A549 (cell line): ENCODE results near the gene CYP2A6.
A peak's percentile ranks its signal among the peaks of the same experiment; 100 is the strongest.
"Not testable (repeated sequence)": the region's sequence is repeated elsewhere in the genome, so short reads cannot be mapped to it uniquely, and the experiment has no call there.

Experiments
- HOXB13 ChIP-seq: fragments of 250-450 bp; sonication (Bioruptor Pico); IDR thresholded peaks from 2 replicates; pipeline ENCODE4 v1.5.0; 2020; ENCODE audit warnings: low read depth, mild to moderate bottlenecking, moderate library complexity
- KDM1A ChIP-seq: fragments of 200-600 bp; sonication (generic); IDR thresholded peaks from 2 replicates; pipeline ENCODE4 v1.6.1; 2016; ENCODE audit warnings: low read depth, mild to moderate bottlenecking
- KDM5A ChIP-seq: fragments of 200-600 bp; sonication (generic); IDR thresholded peaks from 2 replicates; pipeline ENCODE4 v1.6.1; 2016; ENCODE audit warnings: antibody characterized with exemption, mild to moderate bottlenecking
- NR3C1 ChIP-seq: fragments of >200 bp; sonication (Bioruptor Twin); formaldehyde crosslinking; IDR thresholded peaks from 3 replicates; pipeline ENCODE4 v1.6.1; 2017
- POLR2A ChIP-seq: IDR thresholded peaks from 2 replicates; pipeline ENCODE4 v1.6.1; 2012; ENCODE audit warnings: mild to moderate bottlenecking, low read length
- RCOR1 ChIP-seq: fragments of 150-350 bp; IDR thresholded peaks from 2 replicates; pipeline ENCODE4 v1.6.1; 2014; ENCODE audit warnings: antibody characterized with exemption, low read length, low read depth
- SMC3 ChIP-seq: fragments of >200 bp; sonication (Bioruptor Twin); formaldehyde crosslinking; IDR thresholded peaks from 3 replicates; pipeline ENCODE4 v1.6.1; 2018; ENCODE audit warnings: inconsistent platforms
- ZSCAN20 ChIP-seq: fragments of 250-450 bp; sonication (Bioruptor Pico); IDR thresholded peaks from 2 replicates; pipeline ENCODE4 v1.8.0; 2022; ENCODE audit warnings: mild to moderate bottlenecking, moderate library complexity
- TF ChIP-seq, protein P1 (sequence below): fragments of >200 bp; sonication (Bioruptor Twin); formaldehyde crosslinking; IDR thresholded peaks from 3 replicates; pipeline ENCODE4 v1.5.1; 2016
- TF ChIP-seq, protein P2 (sequence below): fragments of 200-600 bp; sonication (generic); IDR thresholded peaks from 2 replicates; pipeline ENCODE4 v1.6.1; 2016; ENCODE audit warnings: antibody characterized with exemption, mild to moderate bottlenecking, moderate library complexity
- TF ChIP-seq, protein P3 (sequence below): IDR thresholded peaks from 2 replicates; pipeline ENCODE4 v1.6.1; 2012
- TF ChIP-seq, protein P4 (sequence below): fragments of >200 bp; sonication (Bioruptor Twin); formaldehyde crosslinking; IDR thresholded peaks from 3 replicates; pipeline ENCODE4 v1.6.1; 2016
- TF ChIP-seq, protein P5 (sequence below): fragments of 450-650 bp; IDR thresholded peaks from 2 replicates; pipeline ENCODE4 v1.6.1; 2014; ENCODE audit warnings: antibody characterized with exemption

DNA sequence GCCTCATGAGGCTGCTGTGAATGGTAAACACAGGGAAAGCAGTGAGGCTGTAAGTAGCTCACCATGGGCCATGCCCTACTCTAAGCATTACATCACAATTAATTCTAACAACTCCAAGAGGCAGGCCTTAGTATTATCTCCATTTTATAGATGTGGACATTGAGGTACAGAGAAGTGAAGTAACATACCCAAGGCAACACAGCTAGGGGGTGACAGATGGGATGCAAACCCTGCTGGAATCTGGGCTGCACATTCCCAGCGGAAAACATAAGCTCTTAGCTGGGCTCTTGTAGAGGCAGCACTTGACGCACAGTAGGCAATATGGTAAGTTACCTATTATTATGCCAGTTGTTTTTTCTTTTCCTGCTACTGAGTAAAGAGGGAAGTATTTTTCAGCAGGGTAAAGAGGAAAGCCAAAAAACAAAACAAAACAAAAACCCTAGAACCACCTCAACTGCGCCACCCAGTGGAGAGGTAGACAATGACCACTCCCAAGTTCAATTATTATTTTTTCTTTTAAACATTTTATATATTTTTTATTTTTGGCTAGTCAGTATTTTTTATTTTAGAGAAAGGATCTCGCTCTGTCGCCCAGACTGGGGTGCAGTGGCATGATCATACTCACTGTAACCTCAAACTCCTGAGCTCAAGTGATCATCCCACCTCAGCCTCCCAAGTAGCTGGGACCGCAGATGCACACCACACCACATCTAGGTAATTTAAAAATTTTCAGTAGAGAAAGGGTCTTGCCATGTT, 30.6 kb downstream of the CYP2A6 start:
- TF ChIP-seq, protein P1, sequence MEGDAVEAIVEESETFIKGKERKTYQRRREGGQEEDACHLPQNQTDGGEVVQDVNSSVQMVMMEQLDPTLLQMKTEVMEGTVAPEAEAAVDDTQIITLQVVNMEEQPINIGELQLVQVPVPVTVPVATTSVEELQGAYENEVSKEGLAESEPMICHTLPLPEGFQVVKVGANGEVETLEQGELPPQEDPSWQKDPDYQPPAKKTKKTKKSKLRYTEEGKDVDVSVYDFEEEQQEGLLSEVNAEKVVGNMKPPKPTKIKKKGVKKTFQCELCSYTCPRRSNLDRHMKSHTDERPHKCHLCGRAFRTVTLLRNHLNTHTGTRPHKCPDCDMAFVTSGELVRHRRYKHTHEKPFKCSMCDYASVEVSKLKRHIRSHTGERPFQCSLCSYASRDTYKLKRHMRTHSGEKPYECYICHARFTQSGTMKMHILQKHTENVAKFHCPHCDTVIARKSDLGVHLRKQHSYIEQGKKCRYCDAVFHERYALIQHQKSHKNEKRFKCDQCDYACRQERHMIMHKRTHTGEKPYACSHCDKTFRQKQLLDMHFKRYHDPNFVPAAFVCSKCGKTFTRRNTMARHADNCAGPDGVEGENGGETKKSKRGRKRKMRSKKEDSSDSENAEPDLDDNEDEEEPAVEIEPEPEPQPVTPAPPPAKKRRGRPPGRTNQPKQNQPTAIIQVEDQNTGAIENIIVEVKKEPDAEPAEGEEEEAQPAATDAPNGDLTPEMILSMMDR, result peak; percentile 95
- not testable (repeated sequence) for TF ChIP-seq POLR2A, RCOR1, ZSCAN20, NR3C1, KDM1A, KDM5A, HOXB13
- TF ChIP-seq, protein P2, sequence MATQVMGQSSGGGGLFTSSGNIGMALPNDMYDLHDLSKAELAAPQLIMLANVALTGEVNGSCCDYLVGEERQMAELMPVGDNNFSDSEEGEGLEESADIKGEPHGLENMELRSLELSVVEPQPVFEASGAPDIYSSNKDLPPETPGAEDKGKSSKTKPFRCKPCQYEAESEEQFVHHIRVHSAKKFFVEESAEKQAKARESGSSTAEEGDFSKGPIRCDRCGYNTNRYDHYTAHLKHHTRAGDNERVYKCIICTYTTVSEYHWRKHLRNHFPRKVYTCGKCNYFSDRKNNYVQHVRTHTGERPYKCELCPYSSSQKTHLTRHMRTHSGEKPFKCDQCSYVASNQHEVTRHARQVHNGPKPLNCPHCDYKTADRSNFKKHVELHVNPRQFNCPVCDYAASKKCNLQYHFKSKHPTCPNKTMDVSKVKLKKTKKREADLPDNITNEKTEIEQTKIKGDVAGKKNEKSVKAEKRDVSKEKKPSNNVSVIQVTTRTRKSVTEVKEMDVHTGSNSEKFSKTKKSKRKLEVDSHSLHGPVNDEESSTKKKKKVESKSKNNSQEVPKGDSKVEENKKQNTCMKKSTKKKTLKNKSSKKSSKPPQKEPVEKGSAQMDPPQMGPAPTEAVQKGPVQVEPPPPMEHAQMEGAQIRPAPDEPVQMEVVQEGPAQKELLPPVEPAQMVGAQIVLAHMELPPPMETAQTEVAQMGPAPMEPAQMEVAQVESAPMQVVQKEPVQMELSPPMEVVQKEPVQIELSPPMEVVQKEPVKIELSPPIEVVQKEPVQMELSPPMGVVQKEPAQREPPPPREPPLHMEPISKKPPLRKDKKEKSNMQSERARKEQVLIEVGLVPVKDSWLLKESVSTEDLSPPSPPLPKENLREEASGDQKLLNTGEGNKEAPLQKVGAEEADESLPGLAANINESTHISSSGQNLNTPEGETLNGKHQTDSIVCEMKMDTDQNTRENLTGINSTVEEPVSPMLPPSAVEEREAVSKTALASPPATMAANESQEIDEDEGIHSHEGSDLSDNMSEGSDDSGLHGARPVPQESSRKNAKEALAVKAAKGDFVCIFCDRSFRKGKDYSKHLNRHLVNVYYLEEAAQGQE, result not testable (repeated sequence)
- TF ChIP-seq, protein P3, sequence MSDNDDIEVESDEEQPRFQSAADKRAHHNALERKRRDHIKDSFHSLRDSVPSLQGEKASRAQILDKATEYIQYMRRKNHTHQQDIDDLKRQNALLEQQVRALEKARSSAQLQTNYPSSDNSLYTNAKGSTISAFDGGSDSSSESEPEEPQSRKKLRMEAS, result not testable (repeated sequence)
- peak; percentile 86 for TF ChIP-seq SMC3
- TF ChIP-seq, protein P4, sequence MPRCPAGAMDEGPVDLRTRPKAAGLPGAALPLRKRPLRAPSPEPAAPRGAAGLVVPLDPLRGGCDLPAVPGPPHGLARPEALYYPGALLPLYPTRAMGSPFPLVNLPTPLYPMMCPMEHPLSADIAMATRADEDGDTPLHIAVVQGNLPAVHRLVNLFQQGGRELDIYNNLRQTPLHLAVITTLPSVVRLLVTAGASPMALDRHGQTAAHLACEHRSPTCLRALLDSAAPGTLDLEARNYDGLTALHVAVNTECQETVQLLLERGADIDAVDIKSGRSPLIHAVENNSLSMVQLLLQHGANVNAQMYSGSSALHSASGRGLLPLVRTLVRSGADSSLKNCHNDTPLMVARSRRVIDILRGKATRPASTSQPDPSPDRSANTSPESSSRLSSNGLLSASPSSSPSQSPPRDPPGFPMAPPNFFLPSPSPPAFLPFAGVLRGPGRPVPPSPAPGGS, result not testable (repeated sequence)
- TF ChIP-seq, protein P5, sequence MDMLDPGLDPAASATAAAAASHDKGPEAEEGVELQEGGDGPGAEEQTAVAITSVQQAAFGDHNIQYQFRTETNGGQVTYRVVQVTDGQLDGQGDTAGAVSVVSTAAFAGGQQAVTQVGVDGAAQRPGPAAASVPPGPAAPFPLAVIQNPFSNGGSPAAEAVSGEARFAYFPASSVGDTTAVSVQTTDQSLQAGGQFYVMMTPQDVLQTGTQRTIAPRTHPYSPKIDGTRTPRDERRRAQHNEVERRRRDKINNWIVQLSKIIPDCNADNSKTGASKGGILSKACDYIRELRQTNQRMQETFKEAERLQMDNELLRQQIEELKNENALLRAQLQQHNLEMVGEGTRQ, result not testable (repeated sequence)
